Measurements from ENCODE around the gene STAT5A. TPM values are rescaled to one million over a fixed set of nuclear protein-coding genes. Genes with fewer than 3 reads are reported as not detected.
"Not testable (repeated sequence)": the region's sequence is repeated elsewhere in the genome, so short reads cannot be mapped to it uniquely, and the experiment has no call there.

Gene STAT5A
- total and polyA plus RNA-seq, 9 of the 15 experiments (the other 6 are each of a cell fraction or from before 2014, with no cell fraction given), result 79.9 to 415 (median 196) TPM

GRCh38 chr17:42296012-42296411 lies 7.7 kb downstream of the STAT5A start:
- H3K4me1 ChIP-seq (replicated peaks in 1 of 2; ENCODE audit: control insufficient read depth in 2 of 2, insufficient read depth in 2 of 2, low read length in 2 of 2), result peaks cover 12 to 23% of the 10 kb centered on the region in 2 experiments
- H3K36me3 ChIP-seq (ENCODE audit: control insufficient read depth, insufficient read depth, low read length), result peaks cover 87% of the 10 kb centered on the region
- H3K4me2 ChIP-seq (ENCODE audit: insufficient read depth, low read length), result no peak overlapping the region; the same call in 1 of the 2 replicates
- ChIA-PET CTCF (ENCODE audit: low intra/inter-chr PET ratio) (no interaction called here), POLR2A (interaction anchor here (1.9 kb wide), 1 partner anchor 10 kb away, joined by 6 read pairs; no protein-coding TSS in a partner anchor)
- H3K27me3 ChIP-seq (ENCODE audit: control insufficient read depth in 2 of 2, insufficient read depth in 2 of 2, low read length in 2 of 2), result no peaks in the 10 kb centered on the region
- DNase-seq (ENCODE audit: extremely low read depth in 1 of 4, low spot score in 3 of 4), result no peak
- intact Hi-C loops (cut with micrococcal nuclease), result no loop called here
- H3K9ac ChIP-seq (ENCODE audit: insufficient read depth in 1 of 2, low read depth in 2 of 2, low read length in 2 of 2), result no peak overlapping the region
- no peak for ATAC-seq
- TF ChIP-seq RCOR1 (IDR thresholded peaks at IDR 0.05; ENCODE audit: borderline replicate concordance in 1 of 2, low read depth in 2 of 2, low read length in 2 of 2) (no peak), E2F3 (CRISPR knock-in tag; IDR thresholded peaks at IDR 0.05) (no peak), TCF15 (CRISPR knock-in tag; IDR thresholded peaks at IDR 0.05) (no peak), FOXJ3 (CRISPR knock-in tag; IDR thresholded peaks at IDR 0.05) (no peak), KLF10 (CRISPR knock-in tag; IDR thresholded peaks at IDR 0.05) (no peak), SFPQ (IDR thresholded peaks at IDR 0.05; ENCODE audit: low read depth, low read length) (no peak), THRAP3 (IDR thresholded peaks at IDR 0.05; ENCODE audit: borderline replicate concordance) (no peak)
- no peak overlapping the region for H2AFZ ChIP-seq (ENCODE audit: low read depth, low read length)
- FAIRE-seq, result no peak
- H4K20me1 ChIP-seq (replicated peaks; ENCODE audit: control insufficient read depth, insufficient read depth, low read length), result no peaks in the 10 kb centered on the region
- WGBS (ENCODE audit: insufficient coverage, low coverage, missing lambda C conversion rate), result 84% methylated on average over 3 of the region's 3 CpGs
- H3K9me3 ChIP-seq (replicated peaks; ENCODE audit: control insufficient read depth, insufficient read depth, low read depth, low read length), result no peaks in the 10 kb centered on the region
- no peak overlapping the region for H3K4me3 ChIP-seq
- in situ Hi-C loops (cut with MboI), result no loop called here
- BruUV-seq (replicated peaks), result no TSS peak
- H3K9me1 ChIP-seq (ENCODE audit: control insufficient read depth, insufficient read depth, low read length), result no peaks in the 10 kb centered on the region
- H3K79me2 ChIP-seq (ENCODE audit: control insufficient read depth, insufficient read depth, low read length), result peaks cover 72% of the 10 kb centered on the region
- no peak overlapping the region for H3K27ac ChIP-seq (ENCODE audit: extremely low read depth, low read depth, low read length)

GRCh38 chr17:42297775-42298174 lies 9.5 kb downstream of the STAT5A start:
- H3K9me3 ChIP-seq (replicated peaks; ENCODE audit: control insufficient read depth, insufficient read depth, low read depth, low read length); H3K9me1 ChIP-seq (ENCODE audit: control insufficient read depth, insufficient read depth, low read length); H2AFZ ChIP-seq (ENCODE audit: low read depth, low read length); H4K20me1 ChIP-seq (replicated peaks; ENCODE audit: control insufficient read depth, insufficient read depth, low read length); H3K4me3 ChIP-seq; DNase-seq (ENCODE audit: extremely low read depth in 1 of 4, low spot score in 3 of 4); intact Hi-C loops (cut with micrococcal nuclease); H3K4me2 ChIP-seq (ENCODE audit: insufficient read depth, low read length); FAIRE-seq; BruUV-seq (replicated peaks); CTCF ChIA-PET (ENCODE audit: low intra/inter-chr PET ratio); ATAC-seq; H3K27ac ChIP-seq (ENCODE audit: extremely low read depth, low read depth, low read length); H3K9ac ChIP-seq (ENCODE audit: insufficient read depth in 1 of 2, low read depth in 2 of 2, low read length in 2 of 2); H3K27me3 ChIP-seq (ENCODE audit: control insufficient read depth in 2 of 2, insufficient read depth in 2 of 2, low read length in 2 of 2); in situ Hi-C loops (cut with MboI): not testable (repeated sequence)
- POLR2A ChIA-PET, result interaction anchor here (1.0 to 1.8 kb wide), 2 partner anchors 12 to 14 kb away, joined by 4 to 5 read pairs; no protein-coding TSS in a partner anchor
- WGBS (ENCODE audit: insufficient coverage, low coverage, missing lambda C conversion rate), result 91% methylated on average over 7 of the region's 10 CpGs
- peaks cover 70% of the 10 kb centered on the region for H3K79me2 ChIP-seq (ENCODE audit: control insufficient read depth, insufficient read depth, low read length)
- peaks cover 12 to 14% of the 10 kb centered on the region in 2 experiments for H3K4me1 ChIP-seq (replicated peaks in 1 of 2; ENCODE audit: control insufficient read depth in 2 of 2, insufficient read depth in 2 of 2, low read length in 2 of 2)
- H3K36me3 ChIP-seq (ENCODE audit: control insufficient read depth, insufficient read depth, low read length), result peaks cover 88% of the 10 kb centered on the region

Data from K562 (cell line).